ENCODE results near the gene WNK2. TPM values are rescaled to one million over a fixed set of nuclear protein-coding genes. Genes with fewer than 3 reads are reported as not detected.

WNK2 gene
- total and polyA plus RNA-seq, 2 experiments from 2014 or later, result 34.5 to 92.2 TPM

DNA sequence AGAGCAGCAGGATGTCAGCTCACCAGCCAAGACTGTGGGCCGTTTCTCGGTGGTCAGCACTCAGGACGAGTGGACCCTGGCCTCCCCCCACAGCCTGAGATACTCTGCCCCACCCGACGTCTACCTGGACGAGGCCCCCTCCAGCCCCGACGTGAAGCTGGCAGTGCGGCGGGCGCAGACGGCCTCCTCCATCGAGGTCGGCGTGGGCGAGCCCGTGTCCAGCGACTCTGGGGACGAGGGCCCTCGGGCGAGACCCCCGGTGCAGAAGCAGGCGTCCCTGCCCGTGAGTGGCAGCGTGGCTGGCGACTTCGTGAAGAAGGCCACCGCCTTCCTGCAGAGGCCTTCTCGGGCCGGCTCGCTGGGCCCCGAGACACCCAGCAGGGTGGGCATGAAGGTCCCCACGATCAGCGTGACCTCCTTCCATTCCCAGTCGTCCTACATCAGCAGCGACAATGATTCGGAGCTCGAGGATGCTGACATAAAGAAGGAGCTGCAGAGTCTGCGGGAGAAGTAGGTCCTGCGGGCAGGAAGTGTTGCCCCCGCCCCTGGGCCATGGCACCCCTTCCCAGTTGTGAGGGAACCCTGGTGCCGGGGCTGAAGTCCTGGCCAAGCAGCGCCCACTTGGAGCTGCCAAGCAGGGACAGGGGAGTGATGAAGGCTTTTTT is 108.9 kb downstream of the WNK2 start:
- Histone ChIP-seq H3K27ac (no peak overlapping the region), H3K36me3 (no peaks in the 10 kb centered on the region), H3K4me3 (no peak overlapping the region), H3K9me3 (ENCODE audit: low read depth) (no peaks in the 10 kb centered on the region), H3K27me3 (no peaks in the 10 kb centered on the region), H3K4me1 (ENCODE audit: low read depth) (no peaks in the 10 kb centered on the region)
- no peak for DNase-seq (ENCODE audit: low read depth in 1 of 2, low spot score in 1 of 2)
- TF ChIP-seq, protein P1, sequence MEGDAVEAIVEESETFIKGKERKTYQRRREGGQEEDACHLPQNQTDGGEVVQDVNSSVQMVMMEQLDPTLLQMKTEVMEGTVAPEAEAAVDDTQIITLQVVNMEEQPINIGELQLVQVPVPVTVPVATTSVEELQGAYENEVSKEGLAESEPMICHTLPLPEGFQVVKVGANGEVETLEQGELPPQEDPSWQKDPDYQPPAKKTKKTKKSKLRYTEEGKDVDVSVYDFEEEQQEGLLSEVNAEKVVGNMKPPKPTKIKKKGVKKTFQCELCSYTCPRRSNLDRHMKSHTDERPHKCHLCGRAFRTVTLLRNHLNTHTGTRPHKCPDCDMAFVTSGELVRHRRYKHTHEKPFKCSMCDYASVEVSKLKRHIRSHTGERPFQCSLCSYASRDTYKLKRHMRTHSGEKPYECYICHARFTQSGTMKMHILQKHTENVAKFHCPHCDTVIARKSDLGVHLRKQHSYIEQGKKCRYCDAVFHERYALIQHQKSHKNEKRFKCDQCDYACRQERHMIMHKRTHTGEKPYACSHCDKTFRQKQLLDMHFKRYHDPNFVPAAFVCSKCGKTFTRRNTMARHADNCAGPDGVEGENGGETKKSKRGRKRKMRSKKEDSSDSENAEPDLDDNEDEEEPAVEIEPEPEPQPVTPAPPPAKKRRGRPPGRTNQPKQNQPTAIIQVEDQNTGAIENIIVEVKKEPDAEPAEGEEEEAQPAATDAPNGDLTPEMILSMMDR (IDR thresholded peaks at IDR 0.05; ENCODE audit: low read depth, low read length), result no peak

DNA sequence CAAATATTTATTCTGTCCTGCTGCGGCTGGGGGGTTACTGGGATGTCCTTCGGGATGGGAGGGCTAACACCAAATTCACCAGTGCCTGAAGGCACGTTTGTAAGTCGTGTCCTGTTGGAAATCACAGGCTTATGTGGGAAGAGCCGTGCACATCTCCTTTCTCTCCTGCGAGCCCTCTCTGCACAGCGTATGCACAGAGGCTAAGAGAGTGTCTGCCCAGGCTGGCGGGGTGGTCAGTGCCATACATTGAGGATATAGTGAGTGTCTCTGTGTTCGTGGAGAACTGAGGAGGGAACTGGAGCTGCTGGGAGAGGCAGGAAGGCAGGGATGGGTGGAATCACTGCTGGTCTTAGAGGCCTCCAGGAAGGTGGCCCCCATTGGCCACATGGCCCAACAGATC is 110.1 kb downstream of the WNK2 start:
- Histone ChIP-seq H3K4me1 (ENCODE audit: low read depth) (no peaks in the 10 kb centered on the region), H3K36me3 (no peaks in the 10 kb centered on the region)
- TF ChIP-seq, protein P1 (IDR thresholded peaks at IDR 0.05; ENCODE audit: low read depth, low read length), result no peak

DNA sequence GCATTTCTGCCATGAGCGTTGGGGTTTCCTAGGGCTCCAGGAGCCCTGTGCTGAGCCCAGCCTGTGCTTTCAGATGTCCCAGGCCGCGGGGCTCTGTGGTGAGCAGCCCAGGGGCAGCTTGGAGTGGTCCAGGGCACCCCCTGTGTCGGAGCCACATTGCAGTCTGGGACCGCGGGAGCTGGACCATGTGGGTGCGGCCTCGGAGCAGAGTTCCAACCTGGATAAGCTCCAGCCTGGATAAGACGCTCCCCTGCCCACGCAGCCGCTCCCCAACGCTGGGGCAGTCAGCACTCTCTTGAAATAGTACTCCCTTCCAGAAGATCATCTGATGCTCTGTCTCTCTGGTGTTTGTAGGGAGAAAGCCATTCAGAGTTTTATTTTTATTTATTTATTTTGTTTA is 111.1 kb downstream of the WNK2 start:
- Histone ChIP-seq H3K27me3 (no peaks in the 10 kb centered on the region), H3K27ac (no peak overlapping the region), H3K36me3 (no peaks in the 10 kb centered on the region), H3K4me3 (no peak overlapping the region), H3K9me3 (ENCODE audit: low read depth) (no peaks in the 10 kb centered on the region), H3K4me1 (ENCODE audit: low read depth) (no peaks in the 10 kb centered on the region)
- DNase-seq (ENCODE audit: low read depth in 1 of 2, low spot score in 1 of 2), result peak in 1 of 2 donors; percentile 19
- TF ChIP-seq, protein P1 (IDR thresholded peaks at IDR 0.05; ENCODE audit: low read depth, low read length), result no peak

More for the DNA sequence above, 110.1 kb downstream of the WNK2 start:
- H3K27ac ChIP-seq, result no peak overlapping the region
- H3K9me3 ChIP-seq (ENCODE audit: low read depth), result no peaks in the 10 kb centered on the region
- DNase-seq (ENCODE audit: low read depth in 1 of 2, low spot score in 1 of 2), result no peak
- H3K27me3 ChIP-seq, result no peaks in the 10 kb centered on the region
- H3K4me3 ChIP-seq, result no peak overlapping the region

DNA sequence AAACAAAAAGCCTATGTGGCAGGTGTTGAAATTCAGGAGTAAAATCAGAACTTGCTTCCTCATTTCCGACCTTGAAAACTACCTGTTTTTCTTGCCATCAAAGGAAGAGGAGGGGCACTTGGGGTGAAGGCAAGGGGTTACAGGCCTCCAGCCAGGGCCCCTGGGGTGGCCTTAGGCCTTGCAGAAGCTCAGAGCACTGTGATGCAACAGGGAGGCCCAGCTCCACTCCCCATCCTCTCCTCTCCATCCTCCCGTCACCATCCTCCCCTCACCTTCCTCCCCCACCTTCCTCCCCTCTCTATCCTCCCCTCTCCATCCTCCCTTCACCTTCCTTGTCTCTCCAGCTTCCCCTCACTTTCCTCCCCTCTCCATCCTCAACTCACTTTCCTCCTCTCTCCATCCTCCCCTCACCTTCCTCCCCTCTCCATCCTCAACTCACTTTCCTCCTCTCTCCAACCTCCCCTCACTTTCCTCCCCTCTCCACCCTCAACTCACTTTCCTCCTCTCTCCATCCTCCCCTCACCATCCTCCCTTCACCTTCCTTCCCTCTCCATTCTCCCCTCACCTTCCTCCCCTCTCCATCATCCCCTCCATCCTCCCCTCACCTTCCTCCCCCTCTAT is 111.6 kb downstream of the WNK2 start:
- H3K36me3 ChIP-seq, result no peaks in the 10 kb centered on the region
- no peaks in the 10 kb centered on the region for H3K4me1 ChIP-seq (ENCODE audit: low read depth)
- no peaks in the 10 kb centered on the region for H3K9me3 ChIP-seq (ENCODE audit: low read depth)
- no peak overlapping the region for H3K27ac ChIP-seq
- no peak for DNase-seq (ENCODE audit: low read depth in 1 of 2, low spot score in 1 of 2)
- H3K27me3 ChIP-seq, result no peaks in the 10 kb centered on the region
- TF ChIP-seq, protein P1 (IDR thresholded peaks at IDR 0.05; ENCODE audit: low read depth, low read length), result no peak
- H3K4me3 ChIP-seq, result no peak overlapping the region

DNA sequence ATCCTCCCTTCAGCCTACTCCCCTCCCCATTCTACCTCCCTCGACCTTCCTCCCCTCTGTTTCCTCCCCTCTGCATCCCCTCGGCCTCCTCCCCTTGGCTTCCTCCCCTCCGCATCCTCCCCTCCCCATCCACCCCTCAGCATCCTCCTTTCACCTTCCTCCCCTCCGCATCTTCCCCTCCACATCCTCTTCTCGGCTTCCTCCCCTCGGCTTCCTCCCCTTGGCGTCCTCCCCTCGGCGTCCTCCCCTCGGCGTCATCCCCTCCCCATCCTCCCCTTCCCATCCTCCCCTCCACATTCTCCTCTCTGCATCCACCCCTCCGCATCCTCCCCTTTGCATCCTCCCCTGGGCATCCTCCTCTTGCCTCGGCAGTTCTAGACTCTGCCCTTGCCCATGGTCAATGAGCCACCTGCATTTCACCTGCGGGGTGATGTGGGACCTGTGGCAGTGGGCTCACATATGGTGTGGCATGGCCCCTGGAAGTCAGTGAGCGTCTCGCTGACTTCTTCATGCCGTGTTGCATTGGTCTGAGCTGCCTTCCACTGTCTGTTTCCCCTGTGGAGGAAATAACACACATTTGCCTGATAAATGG is 113.0 kb downstream of the WNK2 start:
- Histone ChIP-seq H3K4me3 (no peak overlapping the region), H3K36me3 (no peaks in the 10 kb centered on the region), H3K9me3 (ENCODE audit: low read depth) (no peaks in the 10 kb centered on the region), H3K4me1 (ENCODE audit: low read depth) (no peaks in the 10 kb centered on the region), H3K27me3 (no peaks in the 10 kb centered on the region), H3K27ac (no peak overlapping the region)
- TF ChIP-seq, protein P1 (IDR thresholded peaks at IDR 0.05; ENCODE audit: low read depth, low read length), result no peak
- no peak for DNase-seq (ENCODE audit: low read depth in 1 of 2, low spot score in 1 of 2)

All from cardiac muscle cell (in vitro differentiated cells and primary cell).